Stimulated activated CD8-positive, alpha-beta memory T cell treated with anti-CD3 and anti-CD28 coated beads, Interleukin-15, amount 100 ng/mL, for 24 hours (primary cell): ENCODE results near the gene RPL27A.

ENCODE experiments used
- DNase-seq: peaks from one replicate; pipeline ENCODE4 v3.0.0-alpha.2; 2020; ENCODE audit warnings: low read depth

RPL27A gene

DNA sequence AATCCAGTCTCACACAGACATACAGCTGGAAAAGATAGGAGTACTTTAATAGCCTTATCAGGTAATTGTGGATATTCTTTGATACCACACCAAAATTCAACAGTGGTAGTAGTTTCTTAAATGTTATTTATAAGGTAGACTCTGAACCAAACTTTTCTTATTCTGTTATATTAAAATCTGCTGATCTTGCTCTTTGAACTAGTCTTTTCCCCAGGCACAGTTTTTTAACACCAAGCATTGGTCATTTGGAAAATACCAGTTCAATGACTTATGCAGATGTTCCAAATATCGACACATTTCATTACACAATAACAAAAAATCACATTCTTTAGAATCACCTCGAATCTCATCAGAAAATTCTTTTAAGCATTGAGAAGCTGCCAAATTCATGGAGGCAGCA, 7.7 kb upstream of the RPL27A start:
- no peak for DNase-seq

DNA sequence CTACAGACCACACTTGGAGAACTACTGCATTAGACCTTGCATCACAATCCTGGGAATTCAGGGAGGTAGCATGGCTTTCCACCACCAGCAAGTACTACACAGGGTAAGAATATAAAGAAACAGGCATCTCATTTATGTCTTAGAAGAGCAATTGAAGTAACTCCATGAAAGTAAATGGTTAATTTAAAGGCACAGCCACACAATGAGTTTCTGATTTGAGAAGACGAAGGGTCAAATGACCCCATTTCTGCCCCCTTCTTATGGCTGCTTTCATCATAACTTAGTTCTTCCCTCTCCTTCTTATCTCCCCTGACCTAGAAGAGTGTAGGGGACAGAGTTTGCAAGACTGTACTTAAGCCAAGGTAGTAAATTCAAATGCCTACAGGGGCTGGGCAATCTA, 6.1 kb upstream of the RPL27A start:
- DNase-seq = no peak

DNA sequence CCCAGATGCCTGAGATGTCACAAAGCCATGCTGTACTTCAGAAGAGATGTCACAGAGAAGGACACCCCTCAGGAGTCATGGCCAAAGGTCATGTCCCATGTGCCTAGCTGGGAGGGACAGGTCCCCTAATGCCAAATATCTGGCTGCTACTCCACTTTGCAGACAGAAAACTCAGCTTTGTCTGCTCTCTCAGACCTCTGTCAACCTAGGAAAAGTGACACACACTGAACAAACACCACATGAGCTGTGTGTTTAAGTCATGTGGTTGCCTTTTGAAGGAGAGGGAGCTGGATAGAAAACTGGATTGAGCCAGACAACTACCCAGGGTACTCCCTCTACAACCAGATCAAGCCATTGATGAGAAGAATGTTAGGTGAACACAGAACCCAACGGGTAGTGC, 3.6 kb upstream of the RPL27A start:
- DNase-seq = no peak

DNA sequence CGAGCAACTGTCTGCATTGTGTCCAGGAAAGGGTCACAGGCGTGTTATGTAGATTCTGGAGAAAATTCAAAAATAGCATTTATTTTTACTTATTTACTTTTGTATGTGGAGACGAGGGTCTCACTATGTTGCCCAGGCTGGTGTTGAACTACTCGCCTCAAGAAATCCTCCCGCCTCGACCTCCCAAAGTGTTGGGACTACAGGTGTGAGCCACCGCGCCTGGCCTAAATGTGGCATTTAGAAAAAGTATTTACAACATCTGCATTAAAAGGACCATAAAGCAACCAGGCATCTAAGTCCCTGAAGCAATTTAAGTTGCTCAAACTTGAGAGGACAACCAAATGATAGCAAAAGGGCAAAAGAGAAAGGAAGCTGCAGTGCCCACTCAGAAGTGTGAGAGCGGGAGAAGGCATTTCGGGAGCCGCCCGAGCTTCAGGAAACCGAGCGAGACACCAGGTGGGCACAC, 722 bp upstream of the RPL27A start:
- no peak for DNase-seq

DNA sequence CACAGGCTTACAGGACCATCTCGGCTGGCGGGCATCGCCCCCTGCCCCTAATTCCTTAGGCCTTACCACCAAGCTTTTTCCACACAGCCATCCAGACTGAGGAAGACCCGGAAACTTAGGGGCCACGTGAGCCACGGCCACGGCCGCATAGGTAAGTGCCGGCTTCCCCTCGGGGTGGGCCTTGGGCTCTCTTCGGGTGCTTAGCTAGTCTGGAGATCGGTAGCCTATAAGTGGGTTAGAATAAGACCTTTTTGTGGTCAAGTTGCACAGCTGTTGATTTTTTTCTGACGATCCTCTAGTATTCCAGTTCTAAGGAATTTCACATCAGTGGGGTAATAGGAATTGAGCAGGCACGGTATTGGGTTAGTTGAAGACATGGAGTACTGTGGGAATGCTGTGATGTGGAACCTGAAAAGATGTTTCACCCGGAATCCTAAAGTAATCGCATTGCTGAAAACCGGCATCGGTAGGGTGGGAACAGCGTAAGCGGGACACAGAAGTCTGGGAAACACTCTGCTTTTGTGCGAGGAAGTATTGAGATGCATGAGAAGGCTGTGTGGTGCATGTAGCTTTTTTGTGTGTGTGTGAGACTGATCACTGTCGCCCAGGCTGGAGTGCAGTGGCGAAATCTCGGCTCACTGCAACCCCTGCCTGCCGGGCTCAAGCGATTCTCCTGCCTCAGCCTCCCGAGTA, 669 bp downstream of the RPL27A start:
- no peak for DNase-seq

DNA sequence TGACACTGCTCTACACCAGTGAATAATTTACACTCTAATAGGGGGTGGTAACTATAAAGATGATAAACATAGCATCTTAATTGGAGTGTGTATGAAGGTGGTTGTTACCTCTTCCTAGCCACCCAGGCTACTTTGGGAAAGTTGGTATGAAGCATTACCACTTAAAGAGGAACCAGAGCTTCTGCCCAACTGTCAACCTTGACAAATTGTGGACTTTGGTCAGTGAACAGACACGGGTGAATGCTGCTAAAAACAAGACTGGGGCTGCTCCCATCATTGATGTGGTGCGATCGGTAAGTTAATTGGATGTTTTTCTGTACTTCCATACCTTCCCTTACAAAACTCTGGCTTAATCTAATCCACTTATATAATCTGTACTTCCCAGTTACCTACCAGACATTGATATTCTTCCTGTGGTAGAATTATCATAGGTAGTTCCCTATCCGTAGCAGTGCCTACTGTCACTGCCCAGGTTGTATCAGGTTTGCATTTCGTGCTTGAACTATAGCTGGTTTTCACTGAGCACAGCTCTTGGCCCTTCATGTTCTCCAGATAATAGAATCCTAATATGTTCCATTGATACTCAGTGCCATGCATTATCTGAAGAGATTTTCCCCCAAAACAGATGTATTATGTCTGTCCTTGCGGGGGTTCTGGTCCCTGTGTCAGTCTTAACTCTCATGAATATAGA, 2.2 kb downstream of the RPL27A start:
- no peak for DNase-seq

DNA sequence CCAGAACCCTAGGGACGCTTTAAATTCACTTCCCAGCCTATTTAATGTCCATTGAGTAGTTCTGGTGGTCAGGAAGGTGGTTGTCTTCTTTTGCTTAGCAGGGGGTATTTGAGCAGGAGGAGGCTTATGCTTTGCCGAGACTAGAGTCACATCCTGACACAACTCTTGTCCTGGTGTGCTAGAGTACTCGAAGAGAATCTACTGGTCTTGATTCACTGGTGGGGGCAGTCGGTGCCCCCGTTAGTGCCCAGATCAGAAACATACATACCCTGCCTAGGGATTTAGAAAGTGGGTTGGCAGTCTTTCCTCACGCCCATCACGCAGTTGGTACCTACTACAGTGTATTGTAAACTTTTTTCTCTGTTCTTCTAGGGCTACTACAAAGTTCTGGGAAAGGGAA, 2.7 kb downstream of the RPL27A start:
- DNase-seq = no peak

DNA sequence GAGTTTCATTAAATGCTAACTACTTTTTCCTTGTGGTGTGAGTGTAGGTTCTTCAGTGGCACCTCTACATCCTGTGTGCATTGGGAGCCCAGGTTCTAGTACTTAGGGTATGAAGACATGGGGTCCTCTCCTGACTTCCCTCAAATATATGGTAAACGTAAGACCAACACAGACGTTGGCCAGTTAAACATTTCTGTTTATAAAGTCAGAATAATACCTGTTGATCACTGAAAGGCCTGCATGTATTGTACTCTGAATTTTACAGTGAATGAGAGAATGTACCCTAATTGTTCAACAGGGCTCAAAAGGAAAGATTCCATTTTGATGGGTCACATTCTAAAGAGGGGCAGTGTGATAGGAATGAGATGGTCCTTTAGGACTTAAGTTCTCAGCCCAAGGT, 3.2 kb downstream of the RPL27A start:
- no peak for DNase-seq

DNA sequence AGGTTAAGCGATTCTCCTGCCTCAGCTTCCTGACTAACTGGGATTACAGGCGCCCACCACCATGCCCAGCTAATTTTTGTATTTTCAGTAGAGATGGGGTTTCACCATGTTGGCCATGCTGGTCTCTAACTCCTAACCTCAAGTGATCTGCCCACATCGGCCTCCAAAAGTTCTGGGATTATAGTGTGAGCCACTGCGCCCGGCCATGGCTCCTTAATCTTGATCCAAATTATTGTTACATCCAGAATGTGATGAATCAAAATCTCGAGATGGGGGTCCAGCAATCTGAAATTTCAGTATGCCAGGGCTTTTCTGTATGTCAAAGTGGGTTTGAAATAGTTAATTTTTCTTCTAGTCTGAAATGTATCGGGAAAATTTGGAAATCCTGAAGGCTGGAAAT, 3.7 kb downstream of the RPL27A start:
- no peak for DNase-seq

DNA sequence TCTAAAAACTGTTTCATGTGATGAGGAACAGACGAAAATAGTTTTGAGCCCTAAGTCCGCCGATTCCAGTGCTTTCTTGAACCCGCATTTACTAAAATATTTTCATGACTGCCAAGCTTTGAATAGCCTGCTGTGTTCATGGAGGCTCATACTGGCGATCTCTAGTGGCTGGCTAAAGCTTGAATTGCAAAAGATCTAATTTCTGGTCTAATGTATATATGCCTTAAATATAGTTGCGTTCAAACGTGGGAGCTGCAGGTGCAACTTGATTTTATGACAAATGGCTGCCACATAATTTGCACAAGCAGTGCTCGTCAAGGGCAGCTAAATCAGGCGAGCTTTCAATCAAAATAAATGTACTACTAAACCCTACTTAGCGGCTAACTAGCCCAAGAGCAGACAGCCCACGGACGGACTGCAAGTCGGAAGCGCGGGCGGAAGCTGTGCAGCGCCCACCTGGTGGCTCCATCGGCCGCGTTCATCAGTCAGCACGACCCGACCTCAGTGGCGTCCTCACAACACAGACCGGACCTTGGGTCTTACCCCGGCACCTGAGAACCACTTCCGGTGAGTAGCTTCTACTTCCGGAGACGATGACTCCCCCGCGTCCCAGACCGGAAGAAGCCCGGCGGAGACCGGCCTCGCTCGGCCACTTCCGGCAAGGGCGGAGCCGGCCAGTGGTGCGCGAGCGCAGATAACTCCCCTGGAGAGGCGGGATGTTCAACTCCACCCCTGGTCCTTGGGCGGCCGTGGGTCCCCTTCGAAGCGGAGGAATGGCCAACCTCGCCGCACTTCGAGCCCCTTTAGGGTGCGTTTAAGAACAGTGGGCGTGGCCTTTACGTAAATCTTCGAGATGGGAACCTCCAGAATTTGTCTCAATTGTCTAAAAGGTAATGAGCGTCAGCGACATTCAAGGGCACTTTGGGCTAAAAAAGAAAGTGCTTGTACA, 6.1 kb downstream of the RPL27A start:
- peak; percentile 74 for DNase-seq

DNA sequence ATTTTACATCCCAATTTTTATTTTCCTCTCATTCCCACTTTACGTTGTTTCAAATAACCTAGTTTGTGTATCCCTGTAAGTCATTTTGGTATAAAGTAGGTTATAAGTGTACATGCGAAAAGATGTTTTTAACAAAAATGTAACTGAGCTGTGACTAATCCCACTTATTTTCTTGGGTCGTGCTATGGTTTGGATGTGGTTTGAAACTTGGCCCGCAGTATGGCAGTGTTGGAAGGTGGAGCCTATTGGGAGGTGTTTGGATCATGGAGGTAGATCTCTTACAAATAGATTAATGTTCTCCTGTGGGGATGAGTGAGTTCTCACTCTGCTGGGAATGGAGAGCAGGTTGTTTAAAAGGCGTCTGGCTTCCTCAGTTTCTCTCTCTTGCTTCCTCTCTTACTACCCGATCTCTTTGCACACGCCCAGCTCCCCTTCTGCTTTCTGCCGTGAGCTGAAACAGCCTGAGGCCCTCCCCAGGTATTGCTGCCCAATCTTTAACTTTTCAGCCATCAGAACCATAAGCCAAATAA, 7.2 kb downstream of the RPL27A start:
- DNase-seq = no peak

DNA sequence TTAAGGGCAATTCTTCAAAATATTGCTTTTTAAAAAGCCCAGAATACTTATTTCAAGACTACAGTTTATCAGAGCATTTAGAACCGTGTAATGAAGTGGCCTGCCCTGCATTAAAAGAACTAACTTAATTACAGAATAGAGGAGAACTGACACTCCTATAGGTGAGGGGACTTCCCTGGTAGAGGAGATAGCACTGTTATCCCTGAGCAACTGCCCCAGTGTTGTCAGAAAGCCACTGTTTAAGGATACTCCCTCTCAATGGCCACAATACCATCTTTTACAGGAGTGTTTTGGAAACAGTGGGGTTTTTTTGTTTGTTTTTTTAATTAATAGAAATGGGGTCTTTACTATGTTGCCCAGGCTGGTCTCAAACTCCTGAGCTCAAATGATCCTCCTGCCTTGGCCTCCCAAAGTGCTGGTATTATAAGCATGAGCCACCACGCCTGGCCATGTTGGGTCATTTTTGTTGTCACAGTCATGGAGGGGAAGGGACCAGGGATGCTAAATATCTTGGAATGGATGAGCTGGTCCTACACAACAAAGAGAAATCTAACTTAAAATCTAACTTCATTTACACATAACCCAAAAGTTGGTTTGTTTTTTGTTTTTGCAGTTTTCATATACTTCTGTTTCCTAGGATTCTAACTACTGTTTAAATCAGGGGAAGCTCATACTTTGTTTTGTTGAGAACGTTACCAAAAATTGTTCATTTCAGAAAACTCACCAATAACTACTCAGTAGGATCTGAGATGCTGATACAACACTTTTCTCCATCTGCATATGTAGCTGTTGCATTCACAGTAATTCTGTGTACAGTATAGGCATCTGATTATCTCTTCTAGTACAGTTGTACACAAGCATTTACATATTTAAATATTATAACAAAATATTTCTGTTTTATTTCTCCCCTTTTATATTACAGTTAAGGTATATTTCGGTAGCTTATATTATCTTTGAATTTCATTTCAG, 8.1 kb downstream of the RPL27A start:
- no peak for DNase-seq

DNA sequence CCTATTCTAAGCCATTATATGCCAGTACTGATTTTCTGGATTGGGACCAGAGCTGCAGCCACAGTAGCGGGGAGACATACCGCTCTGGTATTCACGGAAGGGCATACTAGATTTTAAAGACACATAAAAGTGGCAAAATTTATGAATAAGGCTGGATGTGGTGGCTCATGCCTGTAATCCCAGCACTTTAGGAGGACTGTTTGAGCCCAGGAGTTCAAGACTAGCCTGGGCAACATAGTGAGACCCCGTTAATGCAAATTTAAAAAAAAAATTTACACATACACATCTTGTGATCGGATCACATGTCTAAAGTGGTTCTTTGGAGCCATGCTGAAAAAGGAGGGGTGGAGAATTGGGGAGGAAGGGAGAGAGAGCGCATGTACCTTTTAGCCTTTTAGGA, 9.0 kb downstream of the RPL27A start:
- DNase-seq = no peak

DNA sequence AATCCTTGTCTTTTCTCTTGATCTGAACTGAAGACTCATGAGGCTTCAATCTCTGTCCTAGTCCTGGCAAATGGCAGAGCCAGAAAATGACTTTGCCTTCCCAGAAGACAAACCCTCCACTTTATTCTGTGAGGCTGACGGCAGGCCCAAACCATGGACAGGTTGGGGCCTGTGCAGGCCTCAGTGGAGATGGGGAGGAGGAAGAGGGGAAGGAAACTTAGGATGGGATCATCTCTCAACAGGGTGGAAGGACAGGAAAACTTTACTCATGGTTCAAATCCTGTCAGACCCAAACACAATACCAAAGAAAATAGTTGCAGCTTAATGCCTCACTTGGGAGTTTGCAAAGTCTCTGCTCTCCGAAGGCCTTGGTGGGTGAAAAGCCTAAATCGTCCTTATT, 9.8 kb downstream of the RPL27A start:
- no peak for DNase-seq

DNA sequence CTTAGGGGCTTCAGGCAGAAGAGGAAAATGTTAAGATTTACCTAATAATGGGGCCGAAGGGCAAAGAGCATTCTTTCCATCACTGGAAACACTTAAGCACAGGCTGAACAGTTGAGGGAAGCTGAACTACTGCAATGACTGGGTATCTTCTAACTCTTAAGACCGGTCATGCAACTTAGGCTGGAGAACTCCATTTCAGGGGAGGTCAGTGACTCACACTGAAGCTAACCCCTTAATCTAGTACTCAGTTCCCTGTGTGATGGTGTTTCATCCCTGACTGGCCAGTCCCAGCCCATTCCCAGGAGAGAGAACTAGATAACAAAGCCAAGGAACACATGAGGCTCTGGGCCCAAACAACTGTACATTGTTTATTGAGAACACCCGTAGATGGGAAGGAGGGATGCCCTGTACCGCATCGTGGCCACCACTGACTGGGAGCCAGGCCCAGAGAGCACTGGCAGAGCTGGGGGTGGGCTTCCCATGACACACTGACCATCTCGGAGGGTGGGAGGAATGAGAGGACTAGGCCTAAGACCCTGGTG, 10.5 kb downstream of the RPL27A start:
- no peak for DNase-seq

DNA sequence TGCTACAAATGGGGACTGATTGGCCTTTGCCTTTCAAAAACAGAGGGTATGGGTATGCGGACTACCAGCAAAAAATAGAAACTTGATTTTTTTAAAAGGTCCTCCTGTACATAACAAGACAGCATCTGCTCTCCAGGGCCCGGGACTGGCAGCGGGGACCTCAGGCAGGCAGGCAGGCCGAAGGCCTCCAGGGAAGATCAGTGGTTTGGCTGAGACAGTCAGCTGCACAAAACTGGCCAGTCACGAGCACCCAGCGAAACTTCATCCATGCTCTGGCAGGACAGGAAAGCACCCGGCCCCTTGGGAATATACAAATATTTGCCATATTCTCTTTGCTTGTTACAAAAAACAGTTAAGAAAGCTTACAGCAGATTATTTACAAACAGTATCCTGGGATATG, 11.0 kb downstream of the RPL27A start:
- no peak for DNase-seq

DNA sequence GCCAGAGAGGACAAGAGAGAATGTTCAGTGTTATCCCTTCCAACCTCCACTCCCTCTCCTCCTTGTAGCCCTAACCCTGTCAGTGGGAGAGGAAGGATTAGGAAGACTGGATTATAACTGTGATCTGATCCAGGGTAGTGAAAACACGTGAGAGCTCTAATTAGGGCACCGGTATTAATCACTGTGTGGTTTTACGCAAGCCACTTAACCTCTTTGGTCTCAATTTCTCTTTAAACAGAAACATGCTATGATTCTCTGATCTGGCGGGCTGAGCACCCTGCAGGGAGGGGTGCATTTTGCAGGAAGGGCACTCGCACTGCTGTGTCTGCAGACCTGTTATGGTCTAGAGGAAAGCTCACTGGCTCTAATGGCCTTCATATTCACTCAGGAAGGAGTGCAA, 11.5 kb downstream of the RPL27A start:
- DNase-seq = no peak

DNA sequence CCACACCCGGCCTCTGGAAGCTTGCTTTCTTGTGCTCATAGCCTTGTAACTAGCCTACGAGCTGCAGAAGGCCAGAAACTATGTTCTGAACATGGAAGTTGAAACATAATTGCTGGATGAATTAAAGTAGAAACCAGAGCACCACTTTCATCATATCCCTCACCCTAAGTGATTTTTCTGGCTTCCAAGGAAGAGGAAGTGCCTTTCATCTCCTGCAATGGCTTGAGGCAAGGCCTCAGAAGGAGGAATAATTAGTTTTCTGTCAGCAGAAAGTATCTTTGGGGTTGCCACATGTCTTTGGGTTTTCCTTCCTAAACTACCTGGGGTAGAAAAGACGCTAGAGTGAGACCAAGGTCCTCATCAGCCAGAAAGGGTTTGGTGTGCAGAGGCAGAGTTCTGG, 14.5 kb downstream of the RPL27A start:
- DNase-seq = no peak

DNA sequence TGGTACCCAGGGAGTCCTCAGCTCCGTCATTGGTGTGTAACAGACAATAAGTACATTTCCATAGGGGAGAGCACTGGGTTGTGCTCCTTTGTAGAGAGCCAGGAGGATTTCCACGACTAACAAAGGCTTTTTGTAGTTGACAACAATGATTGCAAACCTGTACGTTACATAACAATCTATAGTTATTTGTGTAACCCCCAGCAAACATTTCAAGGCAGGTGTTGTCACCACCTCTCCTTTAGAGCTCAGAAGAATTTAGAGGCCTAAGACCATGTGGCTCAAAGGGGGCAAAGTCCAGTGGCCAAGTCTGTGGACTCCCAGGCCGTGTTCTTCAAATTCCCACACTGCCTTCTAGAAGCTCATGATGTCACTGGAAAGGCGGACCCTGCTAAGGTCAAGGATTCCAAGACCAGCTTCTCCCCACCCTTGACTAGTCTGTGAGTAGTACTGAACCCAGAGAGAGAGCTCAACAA, 15.8 kb downstream of the RPL27A start:
- DNase-seq = no peak

DNA sequence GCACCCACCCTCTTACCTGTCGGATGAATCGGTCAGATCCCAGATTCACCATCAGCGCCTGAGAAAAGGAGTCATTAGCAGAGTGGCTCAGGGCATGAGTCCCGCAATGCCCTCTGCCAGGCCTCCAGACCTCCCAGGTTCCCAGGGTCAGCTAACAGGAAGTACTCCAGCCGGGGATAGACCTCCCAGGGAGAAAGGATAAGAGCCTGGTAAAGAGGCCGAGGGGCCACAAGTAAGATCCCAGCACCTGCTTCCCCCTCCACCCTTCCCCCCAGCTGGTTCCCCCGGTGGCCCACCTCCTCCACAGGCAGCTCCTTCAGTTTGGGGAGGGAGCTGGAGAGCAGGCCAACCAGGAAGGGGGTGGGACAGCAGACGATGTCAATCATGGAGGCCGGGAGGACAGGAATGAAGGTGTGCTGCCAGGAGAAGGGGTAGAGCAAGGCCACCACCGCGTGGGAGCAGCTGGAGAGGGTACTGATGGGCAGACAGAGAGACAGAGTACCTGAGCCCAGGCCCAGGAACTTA, 16.4 kb downstream of the RPL27A start:
- no peak for DNase-seq

DNA sequence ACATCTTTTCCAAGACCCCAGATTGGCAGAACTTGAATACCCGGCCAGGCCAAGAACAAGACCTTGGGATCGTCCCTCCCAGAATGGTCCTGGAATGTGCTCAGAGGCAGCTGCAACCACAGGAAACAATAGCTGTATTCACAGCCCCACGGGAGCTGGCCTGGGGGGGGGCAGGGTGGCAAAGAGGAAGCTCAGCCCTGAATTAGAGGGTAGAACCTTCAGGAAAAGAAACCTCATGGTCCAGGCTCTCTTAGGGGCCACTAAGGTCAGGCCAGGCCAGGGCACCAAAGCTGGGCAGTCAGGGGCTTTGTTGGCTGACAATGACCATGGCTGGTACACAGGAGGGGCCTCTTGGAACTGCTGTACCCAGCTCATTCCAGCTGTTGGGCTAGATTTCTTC, 17.3 kb downstream of the RPL27A start:
- DNase-seq = no peak
